ENCODE measurements around the gene GAK. TPM values are rescaled to one million over a fixed set of nuclear protein-coding genes. Genes with fewer than 3 reads are reported as not detected.

Gene GAK
- total RNA-seq, 1 donor from 2014 or later: 130 TPM

DNA sequence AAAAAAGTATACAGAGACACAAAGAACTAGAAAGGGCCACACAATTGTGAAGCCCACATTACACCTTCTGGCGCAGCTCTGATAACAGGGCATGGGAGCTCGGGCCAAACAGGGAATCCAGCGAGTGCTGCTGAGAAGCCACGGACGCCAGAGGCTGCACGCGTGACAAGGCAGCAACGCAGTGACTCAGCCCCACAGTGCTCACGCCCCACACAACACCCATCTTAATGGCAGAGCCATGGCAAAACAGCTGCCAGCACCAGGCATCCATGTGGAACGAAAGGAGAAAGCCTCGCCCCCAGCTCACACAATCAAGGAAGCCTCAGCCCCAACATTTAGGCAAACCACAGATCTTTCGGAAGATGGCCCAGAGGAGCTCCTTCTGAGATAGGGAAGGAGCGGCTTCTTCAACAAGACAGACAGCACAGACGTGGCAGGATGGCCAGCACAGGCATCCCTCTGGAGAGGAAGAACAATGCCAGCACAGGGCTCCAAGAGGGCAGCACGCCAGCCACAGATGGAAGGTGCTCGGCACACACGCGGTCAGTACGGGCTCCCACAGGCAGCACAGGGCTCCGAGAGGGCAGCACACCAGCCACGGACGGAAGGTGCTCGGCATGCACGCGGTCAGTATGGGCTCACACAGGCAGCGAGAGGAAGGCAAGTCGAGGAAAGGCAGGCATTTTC is 33.1 kb downstream of the GAK start:
- Histone ChIP-seq H3K27me3 (ENCODE audit: low read depth) (no peaks in the 10 kb centered on the region), H3K9me3 (no peaks in the 10 kb centered on the region), H3K27ac (no peak overlapping the region), H3K4me3 (no peak overlapping the region), H3K4me1 (no peaks in the 10 kb centered on the region), H3K36me3 (peaks cover 82% of the 10 kb centered on the region)
- TF ChIP-seq, protein P1, sequence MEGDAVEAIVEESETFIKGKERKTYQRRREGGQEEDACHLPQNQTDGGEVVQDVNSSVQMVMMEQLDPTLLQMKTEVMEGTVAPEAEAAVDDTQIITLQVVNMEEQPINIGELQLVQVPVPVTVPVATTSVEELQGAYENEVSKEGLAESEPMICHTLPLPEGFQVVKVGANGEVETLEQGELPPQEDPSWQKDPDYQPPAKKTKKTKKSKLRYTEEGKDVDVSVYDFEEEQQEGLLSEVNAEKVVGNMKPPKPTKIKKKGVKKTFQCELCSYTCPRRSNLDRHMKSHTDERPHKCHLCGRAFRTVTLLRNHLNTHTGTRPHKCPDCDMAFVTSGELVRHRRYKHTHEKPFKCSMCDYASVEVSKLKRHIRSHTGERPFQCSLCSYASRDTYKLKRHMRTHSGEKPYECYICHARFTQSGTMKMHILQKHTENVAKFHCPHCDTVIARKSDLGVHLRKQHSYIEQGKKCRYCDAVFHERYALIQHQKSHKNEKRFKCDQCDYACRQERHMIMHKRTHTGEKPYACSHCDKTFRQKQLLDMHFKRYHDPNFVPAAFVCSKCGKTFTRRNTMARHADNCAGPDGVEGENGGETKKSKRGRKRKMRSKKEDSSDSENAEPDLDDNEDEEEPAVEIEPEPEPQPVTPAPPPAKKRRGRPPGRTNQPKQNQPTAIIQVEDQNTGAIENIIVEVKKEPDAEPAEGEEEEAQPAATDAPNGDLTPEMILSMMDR (IDR thresholded peaks at IDR 0.05): no peak
- ATAC-seq: no peak
- DNase-seq: no peak
- intact Hi-C loops (cut with DNase I): no loop called here

DNA sequence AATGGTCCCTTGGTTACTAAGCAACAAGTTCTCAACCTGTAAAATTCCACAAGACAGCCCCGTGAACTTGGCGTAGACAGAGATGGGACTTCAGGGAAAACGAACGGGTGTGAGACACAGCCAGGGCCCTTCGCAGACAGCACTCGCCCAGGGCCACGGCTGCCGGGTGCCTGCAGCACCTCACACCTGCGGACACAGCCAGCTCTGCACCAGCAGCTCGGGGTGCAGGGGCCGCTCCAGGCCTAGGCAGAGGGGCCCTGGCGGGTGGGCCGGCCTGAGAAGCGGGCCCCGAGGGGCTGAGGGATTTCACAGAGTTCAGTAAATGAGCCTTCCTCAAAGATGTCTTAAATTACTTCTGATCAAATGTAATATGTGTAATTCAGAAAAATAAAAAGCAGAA is 34.0 kb downstream of the GAK start:
- no peaks in the 10 kb centered on the region for H3K9me3 ChIP-seq
- no peaks in the 10 kb centered on the region for H3K4me1 ChIP-seq
- no peaks in the 10 kb centered on the region for H3K27me3 ChIP-seq (ENCODE audit: low read depth)
- no peak overlapping the region for H3K4me3 ChIP-seq
- no peak for DNase-seq
- intact Hi-C loops (cut with DNase I): no loop called here
- H3K36me3 ChIP-seq: peaks cover 82% of the 10 kb centered on the region
- ATAC-seq: no peak
- TF ChIP-seq, protein P1 (IDR thresholded peaks at IDR 0.05): no peak
- H3K27ac ChIP-seq: no peak overlapping the region

DNA sequence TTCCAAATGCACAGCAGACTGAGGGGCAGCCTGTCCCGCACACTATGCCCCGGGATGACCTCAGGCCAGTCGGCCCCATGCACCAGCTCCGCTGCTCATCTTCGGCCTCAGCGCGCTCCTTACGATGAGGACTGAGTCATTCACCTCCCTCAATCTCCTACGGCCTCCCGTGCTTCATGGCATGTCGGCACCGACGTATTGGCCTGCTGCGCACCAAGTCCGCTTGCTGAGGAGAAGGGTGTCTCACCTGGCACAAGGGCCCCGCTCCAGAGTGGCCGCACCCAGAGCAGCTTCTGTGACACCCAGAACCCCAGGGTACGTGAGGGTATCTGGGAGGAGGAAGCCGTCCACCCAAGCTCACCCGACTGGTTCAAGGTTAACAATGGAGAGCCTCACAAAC is 35.5 kb downstream of the GAK start:
- Histone ChIP-seq H3K27ac (no peak overlapping the region), H3K27me3 (ENCODE audit: low read depth) (no peaks in the 10 kb centered on the region), H3K4me1 (no peaks in the 10 kb centered on the region), H3K9me3 (no peaks in the 10 kb centered on the region), H3K36me3 (peaks cover 86% of the 10 kb centered on the region), H3K4me3 (no peak overlapping the region)
- TF ChIP-seq, protein P1 (IDR thresholded peaks at IDR 0.05): no peak
- no peak for DNase-seq
- intact Hi-C loops (cut with DNase I): no loop called here
- no peak for ATAC-seq

DNA sequence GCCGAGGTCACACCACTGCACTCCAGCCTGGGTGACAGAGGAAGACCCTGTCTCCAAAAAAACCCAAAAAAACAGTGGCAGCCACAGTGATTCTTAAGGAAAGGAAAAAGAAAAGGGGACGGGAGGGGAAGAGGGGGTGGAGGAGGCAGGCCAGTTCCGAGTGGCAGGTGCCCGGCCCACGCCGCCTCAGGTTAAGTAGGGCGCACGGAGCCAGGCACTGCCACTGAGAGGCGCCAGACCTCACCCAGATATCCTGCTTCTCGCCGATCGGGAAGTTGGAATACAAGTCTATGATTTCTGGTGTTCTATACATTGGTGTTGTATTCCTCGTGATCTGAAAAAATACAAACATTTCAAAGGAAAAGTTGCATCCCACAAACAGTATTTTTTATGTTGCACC is 35.9 kb downstream of the GAK start:
- H3K27ac ChIP-seq: no peak overlapping the region
- no peak overlapping the region for H3K4me3 ChIP-seq
- DNase-seq (no peak), ATAC-seq (no peak)
- no peaks in the 10 kb centered on the region for H3K27me3 ChIP-seq (ENCODE audit: low read depth)
- no peaks in the 10 kb centered on the region for H3K9me3 ChIP-seq
- intact Hi-C loops (cut with DNase I): no loop called here
- H3K4me1 ChIP-seq: no peaks in the 10 kb centered on the region
- H3K36me3 ChIP-seq: peaks cover 87% of the 10 kb centered on the region
- TF ChIP-seq, protein P1 (IDR thresholded peaks at IDR 0.05): no peak

DNA sequence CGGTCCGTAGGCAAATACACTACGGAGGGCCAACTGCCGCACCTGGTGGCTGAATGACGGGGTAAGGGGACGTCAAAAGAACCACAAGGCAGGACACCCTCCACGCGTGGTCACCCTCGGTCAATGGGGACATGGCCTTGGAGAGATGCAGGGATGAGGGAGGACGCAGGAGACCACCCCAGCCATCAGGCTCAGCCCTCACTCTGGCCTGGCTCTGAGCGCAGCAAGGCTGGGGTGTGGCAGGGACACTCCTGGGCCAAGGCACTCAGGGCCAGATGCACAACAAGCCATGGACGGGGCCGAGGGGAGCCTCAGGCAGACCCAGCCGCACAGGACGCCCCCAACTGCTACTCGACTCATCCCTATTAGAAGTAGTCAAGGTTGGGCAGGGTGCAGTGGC is 36.5 kb downstream of the GAK start:
- intact Hi-C loops (cut with DNase I): no loop called here
- Histone ChIP-seq H3K36me3 (peaks cover 86% of the 10 kb centered on the region), H3K27me3 (ENCODE audit: low read depth) (no peaks in the 10 kb centered on the region), H3K4me3 (no peak overlapping the region), H3K27ac (no peak overlapping the region), H3K9me3 (no peaks in the 10 kb centered on the region), H3K4me1 (no peaks in the 10 kb centered on the region)
- no peak for ATAC-seq
- DNase-seq: no peak
- TF ChIP-seq, protein P1 (IDR thresholded peaks at IDR 0.05): no peak

Data from lower lobe of right lung (tissue), 2 donors.